HepG2 (cell line): ENCODE results near the gene TRMT112.

Experiments
- HHEX ChIP-seq: IDR thresholded peaks from 2 replicates; pipeline ENCODE4 v1.6.1; 2016; ENCODE audit warnings: control low read depth
- ISL2 ChIP-seq: sonication (generic); formaldehyde crosslinking; IDR thresholded peaks from 2 replicates; pipeline ENCODE4 v1.5.0; 2020; ENCODE audit warnings: missing genetic modification reagents
- TCF12 ChIP-seq, 2 experiments: fragments of 450-650 bp in 1 of 2; sonication (generic) in 1 of 2; formaldehyde crosslinking in 1 of 2; IDR thresholded peaks; 2 replicates each; pipeline versions ENCODE4 v1.6.1 to v1.8.0; 2017 to 2022; ENCODE audit warnings: antibody characterized with exemption in 1 of 2, mild to moderate bottlenecking in 1 of 2, missing genetic modification reagents in 1 of 2, moderate library complexity in 1 of 2
- TF ChIP-seq, protein P1 (sequence below): sonication (generic); formaldehyde crosslinking; IDR thresholded peaks from 2 replicates; pipeline ENCODE4 v1.5.0; 2020; ENCODE audit warnings: mild to moderate bottlenecking, missing genetic modification reagents, moderate library complexity
- TF ChIP-seq, protein P2 (sequence below): IDR thresholded peaks from 2 replicates; pipeline ENCODE4 v1.6.1; 2012; ENCODE audit warnings: low read depth, low read length, improper control_type of control experiment

DNA sequence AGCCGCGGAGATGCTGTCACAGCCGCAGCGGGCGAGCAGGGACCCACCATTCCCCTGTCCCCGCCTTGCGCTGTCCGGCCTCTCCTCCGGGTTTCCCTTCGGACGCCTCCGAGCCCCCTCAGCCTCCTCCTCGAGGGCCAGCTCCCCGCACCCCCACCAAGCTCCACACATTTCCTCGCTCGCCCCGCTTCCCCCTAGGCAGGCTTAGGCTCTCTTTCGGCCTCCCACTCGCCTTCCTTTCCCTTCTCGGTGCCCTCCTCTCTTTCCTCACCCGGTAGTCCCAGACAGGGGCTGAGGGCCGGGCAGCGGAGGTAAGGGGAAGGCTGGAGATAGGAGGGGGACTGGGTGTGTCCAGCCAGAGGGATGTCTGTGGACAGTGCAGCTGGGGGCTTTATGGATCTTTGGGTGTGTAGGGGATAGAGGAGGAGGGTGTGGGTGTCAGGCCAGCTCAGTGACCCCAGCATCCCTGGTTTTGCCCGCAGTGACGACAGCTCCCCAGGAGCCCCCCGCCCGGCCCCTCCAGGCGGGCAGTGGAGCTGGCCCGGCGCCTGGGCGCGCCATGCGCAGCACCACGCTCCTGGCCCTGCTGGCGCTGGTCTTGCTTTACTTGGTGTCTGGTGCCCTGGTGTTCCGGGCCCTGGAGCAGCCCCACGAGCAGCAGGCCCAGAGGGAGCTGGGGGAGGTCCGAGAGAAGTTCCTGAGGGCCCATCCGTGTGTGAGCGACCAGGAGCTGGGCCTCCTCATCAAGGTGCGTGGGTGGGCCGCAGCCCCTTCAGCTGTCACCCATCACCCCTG lies 24.7 kb downstream of the TRMT112 start:
- TF ChIP-seq ISL2 (no peak), TCF12 (IDR thresholded peaks at IDR 0.05) (no peak), TCF12 (CRISPR knock-in tag; IDR thresholded peaks at IDR 0.05) (no peak), HHEX (no peak)
- TF ChIP-seq, protein P1, sequence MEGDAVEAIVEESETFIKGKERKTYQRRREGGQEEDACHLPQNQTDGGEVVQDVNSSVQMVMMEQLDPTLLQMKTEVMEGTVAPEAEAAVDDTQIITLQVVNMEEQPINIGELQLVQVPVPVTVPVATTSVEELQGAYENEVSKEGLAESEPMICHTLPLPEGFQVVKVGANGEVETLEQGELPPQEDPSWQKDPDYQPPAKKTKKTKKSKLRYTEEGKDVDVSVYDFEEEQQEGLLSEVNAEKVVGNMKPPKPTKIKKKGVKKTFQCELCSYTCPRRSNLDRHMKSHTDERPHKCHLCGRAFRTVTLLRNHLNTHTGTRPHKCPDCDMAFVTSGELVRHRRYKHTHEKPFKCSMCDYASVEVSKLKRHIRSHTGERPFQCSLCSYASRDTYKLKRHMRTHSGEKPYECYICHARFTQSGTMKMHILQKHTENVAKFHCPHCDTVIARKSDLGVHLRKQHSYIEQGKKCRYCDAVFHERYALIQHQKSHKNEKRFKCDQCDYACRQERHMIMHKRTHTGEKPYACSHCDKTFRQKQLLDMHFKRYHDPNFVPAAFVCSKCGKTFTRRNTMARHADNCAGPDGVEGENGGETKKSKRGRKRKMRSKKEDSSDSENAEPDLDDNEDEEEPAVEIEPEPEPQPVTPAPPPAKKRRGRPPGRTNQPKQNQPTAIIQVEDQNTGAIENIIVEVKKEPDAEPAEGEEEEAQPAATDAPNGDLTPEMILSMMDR (CRISPR knock-in tag): no peak
- TF ChIP-seq, protein P2, sequence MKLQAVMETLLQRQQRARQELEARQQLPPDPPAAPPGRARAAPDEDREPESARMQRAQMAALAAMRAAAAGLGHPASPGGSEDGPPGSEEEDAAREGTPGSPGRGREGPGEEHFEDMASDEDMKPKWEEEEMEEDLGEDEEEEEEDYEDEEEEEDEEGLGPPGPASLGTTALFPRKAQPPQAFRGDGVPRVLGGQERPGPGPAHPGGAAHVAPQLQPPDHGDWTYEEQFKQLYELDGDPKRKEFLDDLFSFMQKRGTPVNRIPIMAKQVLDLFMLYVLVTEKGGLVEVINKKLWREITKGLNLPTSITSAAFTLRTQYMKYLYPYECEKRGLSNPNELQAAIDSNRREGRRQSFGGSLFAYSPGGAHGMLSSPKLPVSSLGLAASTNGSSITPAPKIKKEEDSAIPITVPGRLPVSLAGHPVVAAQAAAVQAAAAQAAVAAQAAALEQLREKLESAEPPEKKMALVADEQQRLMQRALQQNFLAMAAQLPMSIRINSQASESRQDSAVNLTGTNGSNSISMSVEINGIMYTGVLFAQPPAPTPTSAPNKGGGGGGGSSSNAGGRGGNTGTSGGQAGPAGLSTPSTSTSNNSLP: no peak
